Measurements from ENCODE around the gene FREM1.

The FREM1 gene

DNA sequence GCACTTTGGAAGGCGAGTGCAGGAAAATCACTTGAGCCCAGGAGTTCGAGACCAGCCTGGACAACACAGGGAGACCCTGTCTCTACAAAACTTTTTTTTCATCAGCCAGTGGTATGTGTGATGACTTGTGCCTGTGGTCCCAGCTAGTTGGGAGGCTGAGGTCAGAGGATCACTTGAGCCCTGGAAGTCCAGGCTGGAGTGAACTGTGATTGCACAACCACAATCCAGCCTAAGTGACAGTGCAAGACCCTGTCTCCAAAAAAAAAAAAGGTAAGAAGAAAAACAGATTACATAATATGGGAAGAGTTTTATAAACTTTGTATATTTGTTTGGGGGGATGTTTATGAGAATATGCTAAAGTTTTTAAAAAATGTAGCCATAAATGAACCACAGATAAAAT lies 111.2 kb downstream of the FREM1 start:
- TF ChIP-seq ARNTL (CRISPR knock-in tag; IDR thresholded peaks at IDR 0.05; ENCODE audit: borderline replicate concordance, low read depth) (no peak), ZC3H10 (CRISPR knock-in tag; IDR thresholded peaks at IDR 0.05) (no peak), OSR1 (CRISPR knock-in tag; IDR thresholded peaks at IDR 0.05) (no peak), ISL1 (CRISPR knock-in tag; IDR thresholded peaks at IDR 0.05) (no peak)
- ATAC-seq = no peak

DNA sequence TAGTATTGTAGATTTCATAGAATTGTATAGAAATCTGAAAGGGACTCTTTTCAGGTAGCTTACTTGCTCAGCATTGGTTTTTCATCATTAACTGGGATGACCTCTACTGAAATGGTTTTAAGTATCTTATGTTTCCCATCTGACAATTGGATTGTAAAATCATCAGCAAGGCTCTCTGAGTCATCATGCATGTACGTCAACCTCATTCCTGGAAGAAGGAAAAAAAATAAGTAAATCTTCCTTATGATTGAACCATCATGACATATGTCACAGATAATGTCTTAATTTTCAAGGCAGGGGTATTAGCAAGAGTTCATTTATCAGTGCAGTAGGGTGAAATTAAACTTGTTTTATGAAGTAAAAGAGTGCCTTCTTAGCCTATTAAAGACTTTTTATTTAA lies 112.8 kb downstream of the FREM1 start:
- no peak for ATAC-seq
- TF ChIP-seq TOX (CRISPR knock-in tag; IDR thresholded peaks at IDR 0.05; ENCODE audit: borderline replicate concordance) (no peak), ZNF70 (CRISPR knock-in tag; IDR thresholded peaks at IDR 0.05) (no peak), OSR1 (CRISPR knock-in tag; IDR thresholded peaks at IDR 0.05) (no peak), SNAI2 (CRISPR knock-in tag; IDR thresholded peaks at IDR 0.05) (0 out of 2 replicates have a peak, but pooled peaks have one; percentile 39), ISL1 (CRISPR knock-in tag; IDR thresholded peaks at IDR 0.05) (peak; percentile 59)
- TF ChIP-seq, protein P1, sequence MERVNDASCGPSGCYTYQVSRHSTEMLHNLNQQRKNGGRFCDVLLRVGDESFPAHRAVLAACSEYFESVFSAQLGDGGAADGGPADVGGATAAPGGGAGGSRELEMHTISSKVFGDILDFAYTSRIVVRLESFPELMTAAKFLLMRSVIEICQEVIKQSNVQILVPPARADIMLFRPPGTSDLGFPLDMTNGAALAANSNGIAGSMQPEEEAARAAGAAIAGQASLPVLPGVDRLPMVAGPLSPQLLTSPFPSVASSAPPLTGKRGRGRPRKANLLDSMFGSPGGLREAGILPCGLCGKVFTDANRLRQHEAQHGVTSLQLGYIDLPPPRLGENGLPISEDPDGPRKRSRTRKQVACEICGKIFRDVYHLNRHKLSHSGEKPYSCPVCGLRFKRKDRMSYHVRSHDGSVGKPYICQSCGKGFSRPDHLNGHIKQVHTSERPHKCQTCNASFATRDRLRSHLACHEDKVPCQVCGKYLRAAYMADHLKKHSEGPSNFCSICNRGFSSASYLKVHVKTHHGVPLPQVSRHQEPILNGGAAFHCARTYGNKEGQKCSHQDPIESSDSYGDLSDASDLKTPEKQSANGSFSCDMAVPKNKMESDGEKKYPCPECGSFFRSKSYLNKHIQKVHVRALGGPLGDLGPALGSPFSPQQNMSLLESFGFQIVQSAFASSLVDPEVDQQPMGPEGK (CRISPR knock-in tag; IDR thresholded peaks at IDR 0.05; ENCODE audit: borderline replicate concordance) = 0 out of 2 replicates have a peak, but pooled peaks have one; percentile 27

DNA sequence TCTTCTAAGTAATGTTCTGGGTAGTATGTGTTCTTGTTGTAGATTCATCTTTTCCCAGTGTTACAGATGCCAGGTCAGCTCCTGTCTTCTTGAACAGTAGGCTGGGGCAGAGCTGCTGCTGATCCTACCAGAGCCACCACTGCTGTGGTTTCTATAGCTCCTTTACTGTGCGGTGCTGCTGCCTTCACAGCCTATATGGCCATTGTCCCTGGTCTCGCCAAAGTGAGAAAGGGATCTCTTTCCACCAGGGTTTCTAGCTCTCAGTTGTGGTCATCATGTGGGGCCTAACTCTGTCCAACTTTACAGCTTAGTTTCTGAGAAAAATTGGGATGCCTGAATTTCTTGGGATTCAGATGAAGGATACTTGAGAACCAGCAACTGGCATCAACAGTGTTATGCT lies 116.8 kb downstream of the FREM1 start:
- no peak for ATAC-seq
- no peak for TF ChIP-seq ZNF565 (CRISPR knock-in tag; conservative IDR thresholded peaks at IDR 0.05; ENCODE audit: low read depth)
- TF ChIP-seq TCF4 (CRISPR knock-in tag; IDR thresholded peaks at IDR 0.05; ENCODE audit: borderline replicate concordance) = no peak
- TF ChIP-seq, protein P1 (CRISPR knock-in tag; IDR thresholded peaks at IDR 0.05; ENCODE audit: borderline replicate concordance) = no peak
- no peak for TF ChIP-seq SNAI2 (CRISPR knock-in tag; IDR thresholded peaks at IDR 0.05)
- TF ChIP-seq ZFP3 (CRISPR knock-in tag; IDR thresholded peaks at IDR 0.05) = no peak
- TF ChIP-seq ISL1 (CRISPR knock-in tag; IDR thresholded peaks at IDR 0.05) = no peak
- no peak for TF ChIP-seq CSDC2 (CRISPR knock-in tag; IDR thresholded peaks at IDR 0.05)
- TF ChIP-seq GLIS3 (CRISPR knock-in tag; IDR thresholded peaks at IDR 0.05) = no peak
- TF ChIP-seq ESRRG (CRISPR knock-in tag; IDR thresholded peaks at IDR 0.05) = no peak
- no peak for TF ChIP-seq TOX (CRISPR knock-in tag; IDR thresholded peaks at IDR 0.05; ENCODE audit: borderline replicate concordance)

DNA sequence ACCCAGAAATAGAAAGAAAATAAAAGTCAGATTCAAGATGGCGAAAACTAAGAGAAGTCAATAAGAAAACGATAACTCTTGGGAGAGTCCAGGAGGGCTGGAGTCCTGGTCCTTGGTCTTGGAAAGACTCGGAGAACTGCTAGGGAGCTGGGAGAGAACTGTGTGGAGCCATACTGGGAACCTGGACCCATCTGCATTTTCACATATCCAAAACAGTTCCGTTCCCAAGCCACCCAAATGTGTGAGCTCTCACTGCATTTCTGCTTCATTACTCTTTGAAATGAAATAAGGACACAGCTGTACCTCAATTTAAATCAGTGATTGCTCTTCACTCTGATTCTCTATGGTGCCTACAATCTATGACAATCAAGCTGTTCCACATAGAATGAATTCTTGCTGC lies 119.6 kb downstream of the FREM1 start:
- no peak for ATAC-seq
- TF ChIP-seq, protein P2, sequence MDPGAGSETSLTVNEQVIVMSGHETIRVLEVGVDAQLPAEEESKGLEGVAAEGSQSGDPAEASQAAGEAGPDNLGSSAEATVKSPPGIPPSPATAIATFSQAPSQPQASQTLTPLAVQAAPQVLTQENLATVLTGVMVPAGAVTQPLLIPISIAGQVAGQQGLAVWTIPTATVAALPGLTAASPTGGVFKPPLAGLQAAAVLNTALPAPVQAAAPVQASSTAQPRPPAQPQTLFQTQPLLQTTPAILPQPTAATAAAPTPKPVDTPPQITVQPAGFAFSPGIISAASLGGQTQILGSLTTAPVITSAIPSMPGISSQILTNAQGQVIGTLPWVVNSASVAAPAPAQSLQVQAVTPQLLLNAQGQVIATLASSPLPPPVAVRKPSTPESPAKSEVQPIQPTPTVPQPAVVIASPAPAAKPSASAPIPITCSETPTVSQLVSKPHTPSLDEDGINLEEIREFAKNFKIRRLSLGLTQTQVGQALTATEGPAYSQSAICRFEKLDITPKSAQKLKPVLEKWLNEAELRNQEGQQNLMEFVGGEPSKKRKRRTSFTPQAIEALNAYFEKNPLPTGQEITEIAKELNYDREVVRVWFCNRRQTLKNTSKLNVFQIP (CRISPR knock-in tag; IDR thresholded peaks at IDR 0.05; ENCODE audit: borderline replicate concordance, low read depth) = no peak
- TF ChIP-seq CSDC2 (CRISPR knock-in tag; IDR thresholded peaks at IDR 0.05) (no peak), RARB (CRISPR knock-in tag; IDR thresholded peaks at IDR 0.05) (no peak), ZFP3 (CRISPR knock-in tag; IDR thresholded peaks at IDR 0.05) (no peak), GLIS3 (CRISPR knock-in tag; IDR thresholded peaks at IDR 0.05) (no peak), TCF4 (CRISPR knock-in tag; IDR thresholded peaks at IDR 0.05; ENCODE audit: borderline replicate concordance) (no peak), SNAI2 (CRISPR knock-in tag; IDR thresholded peaks at IDR 0.05) (no peak), ARNTL (CRISPR knock-in tag; IDR thresholded peaks at IDR 0.05; ENCODE audit: borderline replicate concordance, low read depth) (no peak), ZNF8 (CRISPR knock-in tag; IDR thresholded peaks at IDR 0.05) (no peak)

DNA sequence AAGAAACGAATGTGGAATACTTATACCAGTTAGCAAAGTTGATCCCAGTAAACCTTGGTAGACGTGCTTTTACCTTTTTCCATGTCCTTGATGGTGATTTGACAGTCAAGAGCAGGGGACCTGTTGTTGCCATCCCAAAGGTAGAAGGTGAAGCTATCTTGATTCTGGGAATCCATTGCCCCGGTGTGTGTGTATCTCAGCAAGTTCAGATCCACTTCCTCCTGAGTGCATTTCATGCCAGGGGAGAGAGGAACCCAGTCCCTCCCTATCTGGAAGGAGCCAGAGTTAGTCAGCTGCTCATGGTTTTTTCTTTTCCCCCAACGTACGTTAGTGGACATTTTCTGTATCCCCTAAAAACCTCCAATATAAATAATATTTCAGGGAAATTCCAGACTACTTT lies 121.4 kb downstream of the FREM1 start:
- TF ChIP-seq ZNF8 (CRISPR knock-in tag; IDR thresholded peaks at IDR 0.05) (no peak), TOX (CRISPR knock-in tag; IDR thresholded peaks at IDR 0.05; ENCODE audit: borderline replicate concordance) (no peak), BACH2 (CRISPR knock-in tag; IDR thresholded peaks at IDR 0.05; ENCODE audit: borderline replicate concordance) (no peak), SNAI2 (CRISPR knock-in tag; IDR thresholded peaks at IDR 0.05) (no peak), ZC3H10 (CRISPR knock-in tag; IDR thresholded peaks at IDR 0.05) (no peak), PPARA (CRISPR knock-in tag; IDR thresholded peaks at IDR 0.05; ENCODE audit: borderline replicate concordance) (no peak), TCF4 (CRISPR knock-in tag; IDR thresholded peaks at IDR 0.05; ENCODE audit: borderline replicate concordance) (no peak), CSDC2 (CRISPR knock-in tag; IDR thresholded peaks at IDR 0.05) (no peak)
- TF ChIP-seq, protein P2 (CRISPR knock-in tag; IDR thresholded peaks at IDR 0.05; ENCODE audit: borderline replicate concordance, low read depth) = no peak
- TF ChIP-seq, protein P3, sequence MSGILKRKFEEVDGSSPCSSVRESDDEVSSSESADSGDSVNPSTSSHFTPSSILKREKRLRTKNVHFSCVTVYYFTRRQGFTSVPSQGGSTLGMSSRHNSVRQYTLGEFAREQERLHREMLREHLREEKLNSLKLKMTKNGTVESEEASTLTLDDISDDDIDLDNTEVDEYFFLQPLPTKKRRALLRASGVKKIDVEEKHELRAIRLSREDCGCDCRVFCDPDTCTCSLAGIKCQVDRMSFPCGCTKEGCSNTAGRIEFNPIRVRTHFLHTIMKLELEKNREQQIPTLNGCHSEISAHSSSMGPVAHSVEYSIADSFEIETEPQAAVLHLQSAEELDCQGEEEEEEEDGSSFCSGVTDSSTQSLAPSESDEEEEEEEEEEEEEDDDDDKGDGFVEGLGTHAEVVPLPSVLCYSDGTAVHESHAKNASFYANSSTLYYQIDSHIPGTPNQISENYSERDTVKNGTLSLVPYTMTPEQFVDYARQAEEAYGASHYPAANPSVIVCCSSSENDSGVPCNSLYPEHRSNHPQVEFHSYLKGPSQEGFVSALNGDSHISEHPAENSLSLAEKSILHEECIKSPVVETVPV (CRISPR knock-in tag; IDR thresholded peaks at IDR 0.05) = no peak
- TF ChIP-seq, protein P4, sequence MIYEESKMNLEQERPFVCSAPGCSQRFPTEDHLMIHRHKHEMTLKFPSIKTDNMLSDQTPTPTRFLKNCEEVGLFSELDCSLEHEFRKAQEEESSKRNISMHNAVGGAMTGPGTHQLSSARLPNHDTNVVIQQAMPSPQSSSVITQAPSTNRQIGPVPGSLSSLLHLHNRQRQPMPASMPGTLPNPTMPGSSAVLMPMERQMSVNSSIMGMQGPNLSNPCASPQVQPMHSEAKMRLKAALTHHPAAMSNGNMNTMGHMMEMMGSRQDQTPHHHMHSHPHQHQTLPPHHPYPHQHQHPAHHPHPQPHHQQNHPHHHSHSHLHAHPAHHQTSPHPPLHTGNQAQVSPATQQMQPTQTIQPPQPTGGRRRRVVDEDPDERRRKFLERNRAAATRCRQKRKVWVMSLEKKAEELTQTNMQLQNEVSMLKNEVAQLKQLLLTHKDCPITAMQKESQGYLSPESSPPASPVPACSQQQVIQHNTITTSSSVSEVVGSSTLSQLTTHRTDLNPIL (CRISPR knock-in tag; IDR thresholded peaks at IDR 0.05; ENCODE audit: low read depth) = no peak
- ATAC-seq = no peak

Data from SK-N-SH treated with all-trans-retinoic acid at 6 μM for 48 hours (cell line).